H9 (cell line): ENCODE results near the gene FGF6. TPM values are rescaled to one million over a fixed set of nuclear protein-coding genes. Genes with fewer than 3 reads are reported as not detected.

ENCODE experiments used
- DNase-seq: peaks from one replicate; pipeline ENCODE4 v3.0.0-alpha.2; 2017
- H2AFZ ChIP-seq: one replicate; pipeline ENCODE4 v1.6.1; 2013; ENCODE audit warnings: mild to moderate bottlenecking, low read length, control low read depth, moderate library complexity
- H2AK5ac ChIP-seq: 2 replicates; pipeline ENCODE4 v1.6.1; 2013; ENCODE audit warnings: low read length, control low read depth, mixed read lengths; ENCODE audit not compliant: insufficient read length
- H2BK120ac ChIP-seq: one replicate; pipeline ENCODE4 v1.6.1; 2013; ENCODE audit warnings: low read depth, mild to moderate bottlenecking, low read length, control low read depth, inconsistent platforms; ENCODE audit not compliant: poor library complexity, severe bottlenecking
- H2BK12ac ChIP-seq: 2 replicates; pipeline ENCODE4 v1.6.1; 2013; ENCODE audit warnings: low read length, control low read depth, mixed read lengths, low read depth; ENCODE audit not compliant: insufficient read length
- H2BK15ac ChIP-seq: 2 replicates; pipeline ENCODE4 v1.6.1; 2013; ENCODE audit warnings: low read depth, low read length, control low read depth
- H2BK20ac ChIP-seq: one replicate; pipeline ENCODE4 v1.6.1; 2013; ENCODE audit warnings: low read depth, mild to moderate bottlenecking, low read length, control low read depth, inconsistent platforms; ENCODE audit not compliant: poor library complexity, severe bottlenecking
- H2BK5ac ChIP-seq: 2 replicates; pipeline ENCODE4 v1.6.1; 2013; ENCODE audit warnings: low read length, control low read depth, mixed read lengths; ENCODE audit not compliant: insufficient read length
- H3K14ac ChIP-seq: 2 replicates; pipeline ENCODE4 v1.6.1; 2013; ENCODE audit warnings: low read length, control low read depth; ENCODE audit not compliant: insufficient read depth
- H3K18ac ChIP-seq: 2 replicates; pipeline ENCODE4 v1.6.1; 2013; ENCODE audit warnings: low read depth, mild to moderate bottlenecking, mixed read lengths, low read length, control low read depth; ENCODE audit not compliant: insufficient read length
- H3K23ac ChIP-seq: 2 replicates; pipeline ENCODE4 v1.6.1; 2013; ENCODE audit warnings: low read length, control low read depth, mixed read lengths, low read depth; ENCODE audit not compliant: insufficient read length
- H3K23me2 ChIP-seq: 2 replicates; pipeline ENCODE4 v1.6.1; 2013; ENCODE audit warnings: low read depth, mild to moderate bottlenecking, mixed read lengths, low read length, control low read depth; ENCODE audit not compliant: insufficient read length, poor library complexity, severe bottlenecking
- H3K27ac ChIP-seq: 2 replicates; pipeline ENCODE4 v1.5.1; 2013; ENCODE audit warnings: low read length, control low read depth, mixed read lengths, low read depth; ENCODE audit not compliant: insufficient read length
- H3K27me3 ChIP-seq: 2 replicates; pipeline ENCODE4 v1.6.1; 2013; ENCODE audit warnings: low read length, control low read depth, inconsistent platforms; ENCODE audit not compliant: insufficient read depth
- H3K4ac ChIP-seq: 2 replicates; pipeline ENCODE4 v1.6.1; 2013; ENCODE audit warnings: low read depth, mild to moderate bottlenecking, control low read depth, inconsistent platforms, low read length, moderate library complexity
- H3K4me1 ChIP-seq: 2 replicates; pipeline ENCODE4 v1.6.1; 2013; ENCODE audit warnings: low read length, control low read depth, inconsistent platforms; ENCODE audit not compliant: insufficient read depth
- H3K4me2 ChIP-seq: 2 replicates; pipeline ENCODE4 v1.6.1; 2013; ENCODE audit warnings: low read length, control low read depth, mixed read lengths; ENCODE audit not compliant: insufficient read length, insufficient read depth
- H3K56ac ChIP-seq: 2 replicates; pipeline ENCODE4 v1.6.1; 2013; ENCODE audit warnings: low read depth, mild to moderate bottlenecking, mixed read lengths, low read length, control low read depth; ENCODE audit not compliant: insufficient read length
- H3K79me1 ChIP-seq: 2 replicates; pipeline ENCODE4 v1.6.1; 2013; ENCODE audit warnings: low read depth, mild to moderate bottlenecking, moderate library complexity, low read length, control low read depth, inconsistent platforms; ENCODE audit not compliant: insufficient read depth, poor library complexity, severe bottlenecking
- H3K79me2 ChIP-seq: 2 replicates; pipeline ENCODE4 v1.6.1; 2013; ENCODE audit warnings: low read length, control low read depth, inconsistent platforms; ENCODE audit not compliant: insufficient read depth
- H3K9ac ChIP-seq: 2 replicates; pipeline ENCODE4 v1.6.1; 2013; ENCODE audit warnings: low read length, control low read depth, mixed read lengths; ENCODE audit not compliant: insufficient read length; ENCODE audit errors: extremely low read depth
- H3K9me3 ChIP-seq: one replicate; pipeline ENCODE4 v1.6.1; 2013; ENCODE audit warnings: low read depth, low read length, inconsistent platforms; ENCODE audit not compliant: control insufficient read depth
- H3T11ph ChIP-seq: one replicate; pipeline ENCODE4 v1.6.1; 2013; ENCODE audit warnings: mild to moderate bottlenecking, low read length, control low read depth, inconsistent platforms
- H4K20me1 ChIP-seq: one replicate; pipeline ENCODE4 v1.6.1; 2013; ENCODE audit not compliant: control insufficient read depth, insufficient read length, insufficient read depth
- H4K5ac ChIP-seq: 2 replicates; pipeline ENCODE4 v1.6.1; 2013; ENCODE audit warnings: low read depth, mild to moderate bottlenecking, mixed read lengths, low read length, control low read depth; ENCODE audit not compliant: insufficient read length
- H4K8ac ChIP-seq: replicated peaks from 2 replicates; pipeline ENCODE4 v1.6.1; 2013; ENCODE audit warnings: low read length, control low read depth, mixed read lengths, low read depth; ENCODE audit not compliant: insufficient read length
- H4K91ac ChIP-seq: 2 replicates; pipeline ENCODE4 v1.6.1; 2013; ENCODE audit warnings: low read depth, mild to moderate bottlenecking, moderate library complexity, mixed read lengths, low read length, control low read depth; ENCODE audit not compliant: insufficient read length
- H3K27ac Mint-ChIP-seq, 3 experiments: 2 replicates in 2 of 3; 3 replicates in 1 of 3; pipeline ENCODE4 v1.8.0; 2020 to 2021; ENCODE audit warnings: mixed read lengths in 3 of 3, mild to moderate bottlenecking in 1 of 3, moderate library complexity in 1 of 3
- H3K27me3 Mint-ChIP-seq: 2 replicates; pipeline ENCODE4 v1.8.0; 2021; ENCODE audit warnings: low read depth, mild to moderate bottlenecking, moderate library complexity, mixed read lengths
- H3K36me3 Mint-ChIP-seq, 3 experiments: 2 replicates in 2 of 3; 3 replicates in 1 of 3; pipeline ENCODE4 v1.8.0; 2020 to 2021; ENCODE audit warnings: low read depth in 3 of 3, mixed read lengths in 3 of 3; ENCODE audit not compliant: insufficient read depth in 1 of 3
- H3K4me1 Mint-ChIP-seq, 2 experiments: 2 replicates each; pipeline ENCODE4 v1.8.0; 2020; ENCODE audit warnings: mixed read lengths in 2 of 2
- H3K4me3 Mint-ChIP-seq, 2 experiments: 2 replicates in 1 of 2; 3 replicates in 1 of 2; pipeline ENCODE4 v1.8.0; 2020 to 2021; ENCODE audit warnings: mild to moderate bottlenecking in 2 of 2, mixed read lengths in 2 of 2, moderate library complexity in 1 of 2
- H3K9me3 Mint-ChIP-seq, 2 experiments: 2 replicates in 1 of 2; 3 replicates in 1 of 2; pipeline ENCODE4 v1.8.0; 2020; ENCODE audit warnings: mild to moderate bottlenecking in 2 of 2, mixed read lengths in 2 of 2, moderate library complexity in 1 of 2
- CTCF ChIP-seq: fragments of 200-600 bp; sonication (generic); conservative IDR thresholded peaks from 3 replicates; pipeline ENCODE4 v1.8.0; 2021; ENCODE audit warnings: antibody characterized with exemption, mild to moderate bottlenecking
- WGBS: extraction: QIAGEN DNeasy Blood & Tissue Kit; methylation state at CpG from one replicate; pipeline ENCODE4 v1.1.7; 2013; ENCODE audit warnings: missing lambda C conversion rate, low lambda C conversion rate, mixed read lengths; ENCODE audit not compliant: insufficient read length; ENCODE audit errors: extremely low coverage; 5-methylcytosine and 5-hydroxymethylcytosine counted together
- total RNA-seq: library from RNA; stranded (reverse); gene quantifications from 2 replicates; pipeline ENCODE4 v1.2.1, GENCODE V29; 2021

FGF6 gene
- total RNA-seq, 1 experiment from 2014 or later, result not detected

- Histone ChIP-seq H4K5ac (no peak overlapping the region), H3T11ph (no peak overlapping the region), H3K56ac (no peak overlapping the region), H2AFZ (no peak overlapping the region), H3K27me3 (no peaks in the 10 kb centered on the region), H2BK12ac (no peak overlapping the region), H3K9me3 (no peaks in the 10 kb centered on the region), H2BK120ac (no peak overlapping the region), H3K4me1 (no peaks in the 10 kb centered on the region), H2BK15ac (no peak overlapping the region), H3K18ac (no peak overlapping the region), H3K4ac (no peak overlapping the region), H3K79me2 (no peaks in the 10 kb centered on the region), H3K23me2 (no peaks in the 10 kb centered on the region), H3K23ac (no peak overlapping the region), H4K91ac (no peak overlapping the region), H3K9ac (no peak overlapping the region), H3K4me2 (no peak overlapping the region), H3K79me1 (no peaks in the 10 kb centered on the region), H2BK20ac (no peak overlapping the region), H4K20me1 (no peaks in the 10 kb centered on the region), H2AK5ac (no peak overlapping the region), H3K14ac (no peak overlapping the region), H4K8ac (no peak overlapping the region), H2BK5ac (no peak overlapping the region), H3K27ac (no peak overlapping the region)
- Mint-ChIP-seq H3K27me3 (peaks cover 9% of the 10 kb centered on the region), H3K9me3 (no peaks in the 10 kb centered on the region), H3K27ac (no peak overlapping the region), H3K4me3 (no peak overlapping the region), H3K4me1 (peaks cover 4 to 7% of the 10 kb centered on the region in 2 experiments; a peak in 2 of 4 replicates), H3K36me3 (no peaks in the 10 kb centered on the region)
- TF ChIP-seq CTCF, result no peak
- DNase-seq, result peak; percentile 11
- no CpG with 5 or more reads among the region's 1 CpG for WGBS
Measured at GRCh38 chr12:4388032-4388431, 57.6 kb downstream of the FGF6 start.
